GM12865 (cell line): ENCODE data around the gene DDX25.
A peak's percentile ranks its signal among the peaks of the same experiment; 100 is the strongest.
"Not testable (repeated sequence)": the region's sequence is repeated elsewhere in the genome, so short reads cannot be mapped to it uniquely, and the experiment has no call there.

Experiments used
- DNase-seq: peaks from one replicate; pipeline ENCODE4 v3.0.0; 2010; ENCODE audit warnings: low read depth
- H3K4me3 ChIP-seq: 2 replicates; pipeline ENCODE4 v1.5.1; 2011; ENCODE audit warnings: mild to moderate bottlenecking, low read depth, low read length, control low read depth
- CTCF ChIP-seq: IDR thresholded peaks from 2 replicates; pipeline ENCODE4 v1.5.1; 2011; ENCODE audit warnings: low read length, control low read depth, low read depth, inconsistent platforms; ENCODE audit not compliant: insufficient read depth; ENCODE audit errors: missing control alignments

The DDX25 gene

DNA sequence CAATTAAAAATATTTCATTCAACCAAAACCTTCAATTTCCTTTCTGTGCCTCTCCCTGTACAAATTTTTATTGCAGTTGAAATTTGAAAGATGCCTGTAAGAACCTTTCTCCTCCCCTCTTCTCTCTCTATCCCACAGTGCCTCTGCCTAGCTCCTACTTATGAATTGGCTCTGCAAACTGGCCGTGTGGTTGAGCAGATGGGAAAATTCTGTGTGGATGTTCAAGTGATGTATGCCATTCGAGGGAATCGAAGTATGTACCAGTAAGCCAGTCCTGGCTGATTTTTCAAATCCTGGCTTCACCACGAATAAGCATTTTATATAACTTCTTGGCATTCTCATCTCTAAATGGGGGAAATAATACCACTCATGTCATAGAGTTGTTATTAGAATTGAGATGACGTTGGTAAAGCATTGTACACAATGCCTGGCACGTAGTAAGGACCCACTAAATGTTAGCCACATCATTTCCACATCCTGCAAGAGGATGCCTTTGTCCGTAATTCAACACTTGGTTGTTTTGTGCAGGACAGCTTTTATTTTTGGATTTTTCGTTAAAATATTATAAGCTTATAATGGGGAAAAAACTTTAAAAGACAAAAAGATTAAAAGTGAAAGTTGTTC, 6.0 kb downstream of the DDX25 start:
- no peak for DNase-seq
- H3K4me3 ChIP-seq, result no peak overlapping the region
- TF ChIP-seq CTCF, result no peak

DNA sequence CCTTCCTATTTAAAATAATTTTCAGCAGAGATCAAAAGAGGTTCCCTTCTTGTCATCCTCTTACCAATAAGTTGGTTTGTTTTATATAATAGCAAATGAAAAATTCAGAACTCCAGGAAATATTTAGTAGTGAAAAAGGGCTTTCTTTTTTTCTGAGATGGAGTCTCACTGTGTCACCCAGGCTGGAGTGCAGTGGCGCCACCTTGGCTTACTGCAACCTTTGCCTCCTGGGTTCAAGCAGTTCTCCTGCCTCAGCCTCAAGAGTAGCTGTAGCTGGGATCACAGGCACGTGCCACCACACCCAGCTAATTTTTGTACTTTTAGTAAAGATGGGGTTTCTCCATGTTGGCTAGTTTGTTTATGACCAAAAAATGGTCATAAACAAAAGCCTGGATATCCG, 10.3 kb downstream of the DDX25 start:
- DNase-seq, H3K4me3 ChIP-seq: not testable (repeated sequence)

GRCh38 chr11:125916683-125917347, 12.5 kb downstream of the DDX25 start:
- no peak for TF ChIP-seq CTCF
- no peak for DNase-seq
- H3K4me3 ChIP-seq, result no peak overlapping the region

DNA sequence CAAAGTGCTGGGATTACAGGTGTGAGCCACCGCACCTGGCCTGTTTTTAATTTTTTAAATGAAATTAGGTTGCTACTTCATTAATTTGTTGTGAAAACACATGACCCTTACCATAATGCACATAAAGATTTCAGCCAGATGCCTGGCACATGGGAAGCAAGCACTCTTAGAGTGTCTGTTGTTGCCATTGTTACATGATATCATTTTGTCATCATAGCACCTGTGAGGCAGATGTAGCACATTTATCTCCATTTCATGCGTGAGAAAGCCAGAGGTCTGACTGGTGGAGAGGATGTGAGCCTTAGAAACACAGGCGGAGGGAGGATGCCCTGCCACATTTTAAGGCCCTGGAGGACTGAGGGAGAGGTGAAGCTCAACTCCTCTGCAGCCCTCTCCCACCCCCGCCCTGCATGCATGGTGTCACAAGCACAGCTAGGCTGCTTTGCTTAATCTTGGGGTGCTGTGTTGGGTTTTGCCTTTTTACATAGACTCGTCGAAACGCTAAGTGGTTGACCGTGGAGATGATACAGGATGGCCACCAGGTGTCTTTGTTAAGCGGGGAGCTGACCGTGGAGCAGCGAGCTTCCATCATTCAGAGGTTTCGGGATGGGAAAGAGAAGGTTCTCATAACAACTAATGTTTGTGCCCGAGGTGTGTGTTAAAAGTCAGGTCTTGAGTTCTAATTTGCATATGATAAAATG, 14.0 kb downstream of the DDX25 start:
- no peak overlapping the region for H3K4me3 ChIP-seq
- TF ChIP-seq CTCF, result no peak
- no peak for DNase-seq

DNA sequence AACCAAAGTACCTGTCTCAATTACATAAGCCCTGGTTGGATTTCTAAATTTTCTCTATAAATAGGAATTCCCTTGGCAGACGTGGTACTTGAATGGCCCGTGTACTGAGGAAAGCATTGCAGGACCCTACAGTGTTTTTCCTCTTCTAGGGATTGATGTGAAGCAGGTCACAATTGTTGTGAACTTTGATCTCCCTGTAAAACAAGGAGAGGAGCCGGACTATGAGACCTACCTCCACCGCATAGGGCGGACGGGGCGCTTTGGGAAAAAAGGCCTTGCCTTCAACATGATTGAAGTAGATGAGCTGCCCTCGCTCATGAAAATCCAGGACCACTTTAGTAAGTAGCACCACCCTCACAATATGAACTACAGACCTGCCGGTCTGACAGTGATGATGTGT, 16.7 kb downstream of the DDX25 start:
- TF ChIP-seq CTCF, result no peak
- no peak for DNase-seq
- H3K4me3 ChIP-seq, result no peak overlapping the region

GRCh38 chr11:125922156-125922555, 17.8 kb downstream of the DDX25 start:
- no peak for TF ChIP-seq CTCF
- DNase-seq, result no peak
- H3K4me3 ChIP-seq, result no peak overlapping the region

DNA sequence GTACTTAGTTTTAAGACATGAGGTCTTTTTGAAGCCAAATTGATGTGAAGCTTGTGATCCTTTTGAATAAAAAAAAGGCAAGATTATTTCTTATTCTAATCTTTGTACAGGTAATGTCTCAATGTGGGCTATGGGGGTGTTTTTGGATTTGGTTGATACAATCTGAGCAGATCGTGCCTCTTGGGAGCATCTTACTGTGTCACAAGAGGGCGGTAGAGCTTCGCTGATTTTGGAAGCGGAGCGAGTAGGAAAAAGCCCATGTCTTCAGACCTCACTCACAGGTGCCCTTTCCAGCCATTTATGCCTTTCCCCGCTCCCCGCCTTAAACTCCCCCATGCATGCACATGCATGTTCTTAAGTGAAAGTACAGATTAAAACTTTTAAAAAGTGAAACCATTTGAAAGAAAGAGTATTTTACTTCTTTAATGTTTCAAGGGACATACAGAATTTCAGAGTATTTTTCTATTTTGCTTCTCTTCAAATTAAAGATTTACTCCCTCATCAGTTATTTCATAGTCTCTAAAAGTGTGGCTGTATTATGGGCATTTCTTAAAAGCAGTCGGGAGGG, 18.8 kb downstream of the DDX25 start:
- DNase-seq, result peak; percentile 75
- H3K4me3 ChIP-seq, result no peak overlapping the region
- TF ChIP-seq CTCF, result peak; percentile 75
